GM12878 (cell line): ENCODE results near the gene NBR1. TPM values are rescaled to one million over a fixed set of nuclear protein-coding genes. Genes with fewer than 3 reads are reported as not detected.

ENCODE experiments used
- ATF2 ChIP-seq: IDR thresholded peaks from 2 replicates; pipeline ENCODE4 v1.6.1; 2012; ENCODE audit warnings: low read length, inconsistent platforms
- E4F1 ChIP-seq: fragments of 450-650 bp; IDR thresholded peaks from 2 replicates; pipeline ENCODE4 v1.6.1; 2018; ENCODE audit warnings: borderline replicate concordance, mild to moderate bottlenecking; ENCODE audit not compliant: partially characterized antibody
- EP300 ChIP-seq, 2 experiments: fragments of 150-350 bp in 1 of 2; IDR thresholded peaks; 2 replicates each; pipeline ENCODE4 v1.6.1; 2011 to 2012; ENCODE audit warnings: low read depth in 2 of 2, low read length in 2 of 2, borderline replicate concordance in 1 of 2, improper control_type of control experiment in 1 of 2, inconsistent platforms in 1 of 2; ENCODE audit not compliant: control insufficient read depth in 1 of 2
- EZH2 ChIP-seq: IDR thresholded peaks from 2 replicates; pipeline ENCODE4 v1.6.1; 2012; ENCODE audit warnings: low read depth, mild to moderate bottlenecking, control low read depth, inconsistent platforms, low read length, borderline replicate concordance; ENCODE audit not compliant: control insufficient read depth
- FOS ChIP-seq: IDR thresholded peaks from 3 replicates; pipeline ENCODE4 v1.6.1; 2011; ENCODE audit warnings: borderline replicate concordance; ENCODE audit not compliant: insufficient read length; ENCODE audit errors: extremely low read depth
- FOXM1 ChIP-seq: IDR thresholded peaks from 2 replicates; pipeline ENCODE4 v1.6.1; 2012; ENCODE audit warnings: low read depth, mild to moderate bottlenecking, inconsistent platforms, low read length, moderate library complexity
- RAD21 ChIP-seq: IDR thresholded peaks from 2 replicates; pipeline ENCODE4 v1.6.1; 2011; ENCODE audit warnings: mild to moderate bottlenecking, low read depth, low read length, moderate library complexity; ENCODE audit not compliant: insufficient read depth
- RUNX3 ChIP-seq: IDR thresholded peaks from 2 replicates; pipeline ENCODE4 v1.6.1; 2012; ENCODE audit warnings: low read length, inconsistent platforms
- SMC3 ChIP-seq: IDR thresholded peaks from 2 replicates; pipeline ENCODE4 v1.6.1; 2011; ENCODE audit warnings: low read length, improper control_type of control experiment, borderline replicate concordance
- SREBF2 ChIP-seq: IDR thresholded peaks from 2 replicates; pipeline ENCODE4 v1.6.1; 2012; ENCODE audit warnings: mild to moderate bottlenecking, low read length
- SRF ChIP-seq, 2 experiments: IDR thresholded peaks; 2 replicates each; pipeline ENCODE4 v1.6.1; 2011; ENCODE audit warnings: low read depth in 2 of 2, low read length in 2 of 2, mild to moderate bottlenecking in 1 of 2, moderate library complexity in 1 of 2
- TAF1 ChIP-seq: IDR thresholded peaks from 2 replicates; pipeline ENCODE4 v1.6.1; 2011; ENCODE audit warnings: mild to moderate bottlenecking, low read depth, low read length, borderline replicate concordance
- TCF7 ChIP-seq: IDR thresholded peaks from 2 replicates; pipeline ENCODE4 v1.6.1; 2014; ENCODE audit warnings: antibody characterized with exemption, borderline replicate concordance
- polyA plus RNA-seq, 11 experiments: library from polyadenylated mRNA; depleted of rRNA in 4 of 11; unstranded in 6 of 11; stranded (reverse) in 5 of 11; fragments of >200 nt; fragmentation: Nextera tagmentation in 4 of 11; fragmentation: Illumina TruSeq in 1 of 11; extraction: Ambion mirVana in 4 of 11; extraction: Trizol in 1 of 11; gene quantifications; 1 replicate in 1 of 11; 2 replicates in 10 of 11; pipeline versions ENCODE4 v1.2.1 to v1.2.3, GENCODE V29; 2011 to 2016; ENCODE audit warnings: inconsistent platforms in 2 of 11, missing spikeins in 2 of 11, low read depth in 1 of 11
- total RNA-seq, 4 experiments: library from RNA; depleted of rRNA in 3 of 4; stranded (reverse); fragments of >200 nt in 3 of 4; fragmentation: Illumina TruSeq in 1 of 4; extraction: Trizol in 1 of 4; gene quantifications; 2 replicates each; pipeline versions ENCODE4 v1.2.1 to v1.2.3, GENCODE V29; 2013 to 2021
- TF ChIP-seq, protein P1 (sequence below): fragments of 450-650 bp; IDR thresholded peaks from 2 replicates; pipeline ENCODE4 v1.6.1; 2017; ENCODE audit warnings: mild to moderate bottlenecking, moderate library complexity
- TF ChIP-seq, protein P2 (sequence below), 3 experiments: IDR thresholded peaks in 2 of 3; conservative IDR thresholded peaks in 1 of 3; 2 replicates each; pipeline ENCODE4 v1.5.1; 2011; ENCODE audit warnings: low read depth in 3 of 3, low read length in 3 of 3, mild to moderate bottlenecking in 3 of 3, control low read depth in 2 of 3, moderate library complexity in 2 of 3, inconsistent platforms in 1 of 3, mixed read lengths in 1 of 3; ENCODE audit not compliant: control insufficient read depth in 2 of 3, insufficient read depth in 1 of 3; ENCODE audit errors: extremely low read depth in 1 of 3
- TF ChIP-seq, protein P3 (sequence below): IDR thresholded peaks from 2 replicates; pipeline ENCODE4 v1.6.1; 2011; ENCODE audit warnings: low read depth, low read length, improper control_type of control experiment, borderline replicate concordance

The NBR1 gene
- total and polyA plus RNA-seq, 10 of the 15 experiments (the other 5 are each of a cell fraction or from before 2014, with no cell fraction given): 3.5 to 55.2 (median 28.2) TPM

- TF ChIP-seq, protein P1, sequence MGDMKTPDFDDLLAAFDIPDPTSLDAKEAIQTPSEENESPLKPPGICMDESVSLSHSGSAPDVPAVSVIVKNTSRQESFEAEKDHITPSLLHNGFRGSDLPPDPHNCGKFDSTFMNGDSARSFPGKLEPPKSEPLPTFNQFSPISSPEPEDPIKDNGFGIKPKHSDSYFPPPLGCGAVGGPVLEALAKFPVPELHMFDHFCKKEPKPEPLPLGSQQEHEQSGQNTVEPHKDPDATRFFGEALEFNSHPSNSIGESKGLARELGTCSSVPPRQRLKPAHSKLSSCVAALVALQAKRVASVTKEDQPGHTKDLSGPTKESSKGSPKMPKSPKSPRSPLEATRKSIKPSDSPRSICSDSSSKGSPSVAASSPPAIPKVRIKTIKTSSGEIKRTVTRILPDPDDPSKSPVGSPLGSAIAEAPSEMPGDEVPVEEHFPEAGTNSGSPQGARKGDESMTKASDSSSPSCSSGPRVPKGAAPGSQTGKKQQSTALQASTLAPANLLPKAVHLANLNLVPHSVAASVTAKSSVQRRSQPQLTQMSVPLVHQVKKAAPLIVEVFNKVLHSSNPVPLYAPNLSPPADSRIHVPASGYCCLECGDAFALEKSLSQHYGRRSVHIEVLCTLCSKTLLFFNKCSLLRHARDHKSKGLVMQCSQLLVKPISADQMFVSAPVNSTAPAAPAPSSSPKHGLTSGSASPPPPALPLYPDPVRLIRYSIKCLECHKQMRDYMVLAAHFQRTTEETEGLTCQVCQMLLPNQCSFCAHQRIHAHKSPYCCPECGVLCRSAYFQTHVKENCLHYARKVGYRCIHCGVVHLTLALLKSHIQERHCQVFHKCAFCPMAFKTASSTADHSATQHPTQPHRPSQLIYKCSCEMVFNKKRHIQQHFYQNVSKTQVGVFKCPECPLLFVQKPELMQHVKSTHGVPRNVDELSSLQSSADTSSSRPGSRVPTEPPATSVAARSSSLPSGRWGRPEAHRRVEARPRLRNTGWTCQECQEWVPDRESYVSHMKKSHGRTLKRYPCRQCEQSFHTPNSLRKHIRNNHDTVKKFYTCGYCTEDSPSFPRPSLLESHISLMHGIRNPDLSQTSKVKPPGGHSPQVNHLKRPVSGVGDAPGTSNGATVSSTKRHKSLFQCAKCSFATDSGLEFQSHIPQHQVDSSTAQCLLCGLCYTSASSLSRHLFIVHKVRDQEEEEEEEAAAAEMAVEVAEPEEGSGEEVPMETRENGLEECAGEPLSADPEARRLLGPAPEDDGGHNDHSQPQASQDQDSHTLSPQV: no peak
- TF ChIP-seq SREBF2 (no peak), E4F1 (peak; percentile 97), TCF7 (no peak), FOXM1 (no peak; the same call in 1 of the 2 replicates), TAF1 (peak; percentile 59; the same call in 1 of the 2 replicates), RUNX3 (peak; percentile 69), RAD21 (no peak), SRF (IDR thresholded peaks at IDR 0.05; ENCODE audit: low read depth in 2 of 2, low read length in 2 of 2) (peak in 1 of 2 experiments; percentile 66; a peak in 1 of 4 replicates), EP300 (IDR thresholded peaks at IDR 0.05; ENCODE audit: borderline replicate concordance in 1 of 2, control insufficient read depth in 1 of 2, low read depth in 2 of 2, low read length in 2 of 2) (no peak), ATF2 (no peak; the same call in 1 of the 2 replicates), EZH2 (no peak), SMC3 (no peak), FOS (peak; percentile 25)
- TF ChIP-seq, protein P2, sequence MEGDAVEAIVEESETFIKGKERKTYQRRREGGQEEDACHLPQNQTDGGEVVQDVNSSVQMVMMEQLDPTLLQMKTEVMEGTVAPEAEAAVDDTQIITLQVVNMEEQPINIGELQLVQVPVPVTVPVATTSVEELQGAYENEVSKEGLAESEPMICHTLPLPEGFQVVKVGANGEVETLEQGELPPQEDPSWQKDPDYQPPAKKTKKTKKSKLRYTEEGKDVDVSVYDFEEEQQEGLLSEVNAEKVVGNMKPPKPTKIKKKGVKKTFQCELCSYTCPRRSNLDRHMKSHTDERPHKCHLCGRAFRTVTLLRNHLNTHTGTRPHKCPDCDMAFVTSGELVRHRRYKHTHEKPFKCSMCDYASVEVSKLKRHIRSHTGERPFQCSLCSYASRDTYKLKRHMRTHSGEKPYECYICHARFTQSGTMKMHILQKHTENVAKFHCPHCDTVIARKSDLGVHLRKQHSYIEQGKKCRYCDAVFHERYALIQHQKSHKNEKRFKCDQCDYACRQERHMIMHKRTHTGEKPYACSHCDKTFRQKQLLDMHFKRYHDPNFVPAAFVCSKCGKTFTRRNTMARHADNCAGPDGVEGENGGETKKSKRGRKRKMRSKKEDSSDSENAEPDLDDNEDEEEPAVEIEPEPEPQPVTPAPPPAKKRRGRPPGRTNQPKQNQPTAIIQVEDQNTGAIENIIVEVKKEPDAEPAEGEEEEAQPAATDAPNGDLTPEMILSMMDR (IDR thresholded peaks at IDR 0.05 in 2 of 3, conservative IDR thresholded peaks at IDR 0.05 in 1 of 3; ENCODE audit: control insufficient read depth in 2 of 3, extremely low read depth in 1 of 3, insufficient read depth in 1 of 3, low read depth in 3 of 3, low read length in 3 of 3): no peak
- TF ChIP-seq, protein P3, sequence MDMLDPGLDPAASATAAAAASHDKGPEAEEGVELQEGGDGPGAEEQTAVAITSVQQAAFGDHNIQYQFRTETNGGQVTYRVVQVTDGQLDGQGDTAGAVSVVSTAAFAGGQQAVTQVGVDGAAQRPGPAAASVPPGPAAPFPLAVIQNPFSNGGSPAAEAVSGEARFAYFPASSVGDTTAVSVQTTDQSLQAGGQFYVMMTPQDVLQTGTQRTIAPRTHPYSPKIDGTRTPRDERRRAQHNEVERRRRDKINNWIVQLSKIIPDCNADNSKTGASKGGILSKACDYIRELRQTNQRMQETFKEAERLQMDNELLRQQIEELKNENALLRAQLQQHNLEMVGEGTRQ: no peak
Measured at GRCh38 chr17:43125133-43125966, 45.7 kb upstream of the NBR1 start, which contains the start of gene BRCA1 (continued).
